ENCODE results near the gene RDH5. TPM values are rescaled to one million over a fixed set of nuclear protein-coding genes. Genes with fewer than 3 reads are reported as not detected.
"Not testable (repeated sequence)": the region's sequence is repeated elsewhere in the genome, so short reads cannot be mapped to it uniquely, and the experiment has no call there.

The RDH5 gene
- total RNA-seq, 1 donor from 2014 or later, result 3.6 TPM

DNA sequence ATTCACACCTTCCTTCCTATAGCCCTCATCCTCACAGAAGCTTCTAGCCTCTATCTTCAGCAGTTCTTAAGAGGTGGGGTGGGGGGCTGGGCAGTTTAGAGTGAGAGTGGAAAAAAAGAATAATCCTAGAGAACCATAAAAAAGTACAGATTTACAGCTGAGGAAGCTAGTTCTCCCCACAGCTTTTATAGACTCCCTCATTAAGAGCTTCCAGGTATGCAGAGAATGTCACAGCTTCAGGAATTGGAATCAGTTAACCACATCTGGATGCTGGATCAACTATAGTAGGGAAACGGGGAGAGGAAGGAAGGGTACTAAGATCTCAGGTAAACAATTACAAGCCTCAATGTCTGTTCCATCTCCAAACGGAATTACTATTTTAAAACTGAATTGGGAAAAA lies 35.1 kb downstream of the RDH5 start:
- TF ChIP-seq, protein P1, sequence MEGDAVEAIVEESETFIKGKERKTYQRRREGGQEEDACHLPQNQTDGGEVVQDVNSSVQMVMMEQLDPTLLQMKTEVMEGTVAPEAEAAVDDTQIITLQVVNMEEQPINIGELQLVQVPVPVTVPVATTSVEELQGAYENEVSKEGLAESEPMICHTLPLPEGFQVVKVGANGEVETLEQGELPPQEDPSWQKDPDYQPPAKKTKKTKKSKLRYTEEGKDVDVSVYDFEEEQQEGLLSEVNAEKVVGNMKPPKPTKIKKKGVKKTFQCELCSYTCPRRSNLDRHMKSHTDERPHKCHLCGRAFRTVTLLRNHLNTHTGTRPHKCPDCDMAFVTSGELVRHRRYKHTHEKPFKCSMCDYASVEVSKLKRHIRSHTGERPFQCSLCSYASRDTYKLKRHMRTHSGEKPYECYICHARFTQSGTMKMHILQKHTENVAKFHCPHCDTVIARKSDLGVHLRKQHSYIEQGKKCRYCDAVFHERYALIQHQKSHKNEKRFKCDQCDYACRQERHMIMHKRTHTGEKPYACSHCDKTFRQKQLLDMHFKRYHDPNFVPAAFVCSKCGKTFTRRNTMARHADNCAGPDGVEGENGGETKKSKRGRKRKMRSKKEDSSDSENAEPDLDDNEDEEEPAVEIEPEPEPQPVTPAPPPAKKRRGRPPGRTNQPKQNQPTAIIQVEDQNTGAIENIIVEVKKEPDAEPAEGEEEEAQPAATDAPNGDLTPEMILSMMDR (IDR thresholded peaks at IDR 0.05), result no peak
- Histone ChIP-seq H3K4me1 (no peaks in the 10 kb centered on the region), H3K27me3 (no peaks in the 10 kb centered on the region), H3K9me3 (no peaks in the 10 kb centered on the region), H3K36me3 (peaks cover 68 to 87% of the 10 kb centered on the region in 2 donors), H3K27ac (no peak overlapping the region), H3K4me3 (no peak overlapping the region)
- DNase-seq (ENCODE audit: low spot score in 2 of 2), result no peak
- intact Hi-C loops (cut with DNase I), result no loop called here

DNA sequence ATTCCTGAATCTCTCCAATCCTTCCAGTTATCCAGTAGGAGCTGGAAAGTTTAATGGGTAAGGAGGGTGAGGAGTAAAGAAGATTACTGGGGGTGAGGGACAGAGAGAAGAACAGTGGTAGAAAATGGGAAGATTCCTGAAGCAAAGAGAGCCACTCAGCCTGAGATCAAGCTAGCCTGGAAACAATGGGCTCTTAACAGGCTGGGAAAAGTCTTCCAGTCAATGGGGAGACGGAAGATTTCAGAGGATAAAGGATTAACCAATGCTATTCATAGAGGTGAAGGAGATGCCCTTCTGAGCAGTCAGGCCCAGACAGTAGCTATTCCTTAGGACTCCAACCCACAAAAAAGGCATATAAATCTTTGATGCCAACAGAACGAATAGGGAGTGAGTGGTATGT lies 37.5 kb downstream of the RDH5 start:
- no peaks in the 10 kb centered on the region for H3K4me1 ChIP-seq
- no peak overlapping the region for H3K4me3 ChIP-seq
- TF ChIP-seq, protein P1 (IDR thresholded peaks at IDR 0.05), result no peak
- no peak overlapping the region for H3K27ac ChIP-seq
- H3K9me3 ChIP-seq, result no peaks in the 10 kb centered on the region
- H3K27me3 ChIP-seq, result no peaks in the 10 kb centered on the region
- DNase-seq (ENCODE audit: low spot score in 2 of 2), result no peak
- peaks cover 55 to 74% of the 10 kb centered on the region in 2 donors for H3K36me3 ChIP-seq
- intact Hi-C loops (cut with DNase I), result no loop called here

DNA sequence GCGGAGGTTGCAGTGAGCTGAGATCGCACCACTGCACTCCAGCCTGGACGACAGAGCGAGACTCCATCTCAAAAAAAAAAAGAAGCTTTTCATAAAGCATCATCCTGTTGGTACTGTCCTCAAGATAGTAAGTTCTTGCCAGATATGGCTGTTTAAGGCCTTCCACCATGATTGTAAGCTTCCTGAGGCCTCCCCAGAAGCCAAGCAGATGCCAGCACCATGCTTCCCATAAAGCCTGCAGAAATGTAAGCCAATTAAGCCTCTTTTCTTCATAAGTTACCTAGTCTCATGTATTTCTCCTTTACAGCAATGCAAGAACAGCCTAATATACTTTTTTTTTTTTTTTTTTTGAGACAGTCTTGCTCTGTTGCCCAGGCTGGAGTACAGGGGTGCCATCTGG lies 38.4 kb downstream of the RDH5 start:
- DNase-seq (ENCODE audit: low spot score in 2 of 2); H3K9me3 ChIP-seq; H3K27ac ChIP-seq; H3K4me1 ChIP-seq; intact Hi-C loops (cut with DNase I); H3K27me3 ChIP-seq; H3K4me3 ChIP-seq: not testable (repeated sequence)
- H3K36me3 ChIP-seq, result peaks cover 48 to 76% of the 10 kb centered on the region in 2 donors

DNA sequence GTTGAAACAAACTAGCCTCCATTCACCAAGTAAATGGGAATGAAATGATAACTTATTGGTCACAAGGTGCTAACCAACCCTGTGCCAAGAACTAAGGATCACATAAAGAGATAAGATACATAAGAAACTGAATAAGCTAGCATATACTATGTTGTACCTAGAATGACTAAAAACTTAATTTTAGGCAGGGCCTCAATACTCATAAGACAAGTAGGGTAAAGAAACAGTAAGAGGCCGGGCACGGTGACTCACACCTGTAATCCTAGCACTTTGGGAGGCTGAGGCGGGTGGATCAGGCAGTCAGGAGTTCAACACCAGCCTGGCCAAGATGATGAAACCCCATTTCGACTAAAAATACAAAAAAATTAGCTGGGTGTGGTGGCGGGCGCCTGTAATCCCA lies 40.5 kb downstream of the RDH5 start:
- Histone ChIP-seq H3K4me3 (no peak overlapping the region), H3K9me3 (no peaks in the 10 kb centered on the region), H3K4me1 (no peaks in the 10 kb centered on the region), H3K27me3 (no peaks in the 10 kb centered on the region), H3K27ac (no peak overlapping the region), H3K36me3 (peaks cover 42 to 58% of the 10 kb centered on the region in 2 donors)
- TF ChIP-seq, protein P1 (IDR thresholded peaks at IDR 0.05), result no peak
- no peak for DNase-seq (ENCODE audit: low spot score in 2 of 2)
- intact Hi-C loops (cut with DNase I), result no loop called here

DNA sequence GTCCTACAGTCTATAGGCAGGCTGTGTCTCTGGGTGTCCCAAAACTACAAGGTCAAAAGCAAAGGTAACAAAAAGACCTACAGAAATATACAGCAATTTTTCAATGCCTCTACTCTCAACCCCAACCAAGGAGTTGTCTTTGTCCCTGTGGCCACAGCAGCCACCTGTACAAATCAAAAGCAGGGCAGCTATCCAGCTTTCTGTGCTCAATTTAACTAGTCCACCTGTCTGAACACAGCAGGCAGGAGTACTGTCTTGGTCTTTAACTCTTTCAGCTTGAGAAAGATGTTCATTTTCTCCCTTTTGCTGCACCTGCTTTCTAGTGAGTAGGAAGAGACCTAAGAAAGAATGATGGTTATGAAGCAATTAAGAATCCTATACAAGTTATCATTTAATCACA lies 42.5 kb downstream of the RDH5 start:
- Histone ChIP-seq H3K4me1 (no peaks in the 10 kb centered on the region), H3K36me3 (peaks cover 36 to 44% of the 10 kb centered on the region in 2 donors), H3K9me3 (no peaks in the 10 kb centered on the region), H3K27ac (no peak overlapping the region), H3K27me3 (no peaks in the 10 kb centered on the region), H3K4me3 (no peak overlapping the region)
- DNase-seq (ENCODE audit: low spot score in 2 of 2), result no peak
- intact Hi-C loops (cut with DNase I), result no loop called here
- TF ChIP-seq, protein P1 (IDR thresholded peaks at IDR 0.05), result no peak

DNA sequence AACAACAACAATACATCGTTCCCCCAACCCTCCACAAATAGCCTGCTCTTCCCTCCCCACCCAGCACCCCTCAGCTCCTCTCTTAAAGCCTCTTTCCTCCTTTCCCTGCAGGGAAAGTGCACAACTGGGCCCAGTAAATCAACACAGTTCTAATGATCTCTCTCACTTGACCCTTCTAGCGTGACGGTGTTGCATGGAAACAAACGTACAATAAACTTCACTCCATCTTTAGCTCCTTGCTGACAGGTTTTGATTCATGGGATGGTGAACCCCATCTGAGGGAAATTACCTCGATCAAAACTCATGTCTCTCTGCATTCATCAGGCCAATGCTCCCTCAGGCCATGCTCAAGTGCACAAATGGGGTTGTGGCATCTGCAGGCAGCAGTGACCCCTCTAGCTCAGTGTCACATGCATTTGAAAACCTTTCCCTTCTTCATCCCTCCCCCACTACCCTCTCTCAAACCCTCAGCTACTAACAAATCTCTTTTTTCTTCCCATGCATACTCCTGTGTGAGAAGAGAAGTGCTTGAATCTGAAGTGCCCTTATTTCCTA lies 45.6 kb downstream of the RDH5 start:
- H3K4me3 ChIP-seq, result no peak overlapping the region
- H3K27me3 ChIP-seq, result no peaks in the 10 kb centered on the region
- TF ChIP-seq, protein P1 (IDR thresholded peaks at IDR 0.05), result no peak
- no peaks in the 10 kb centered on the region for H3K4me1 ChIP-seq
- intact Hi-C loops (cut with DNase I), result no loop called here
- H3K36me3 ChIP-seq, result peaks cover 15 to 20% of the 10 kb centered on the region in 2 donors
- H3K9me3 ChIP-seq, result no peaks in the 10 kb centered on the region
- no peak for DNase-seq (ENCODE audit: low spot score in 2 of 2)
- H3K27ac ChIP-seq, result no peak overlapping the region
